Measurements from ENCODE around the gene AFF1. TPM values are rescaled to one million over a fixed set of nuclear protein-coding genes. Genes with fewer than 3 reads are reported as not detected.
A peak's percentile ranks its signal among the peaks of the same experiment; 100 is the strongest.
"Not testable (repeated sequence)": the region's sequence is repeated elsewhere in the genome, so short reads cannot be mapped to it uniquely, and the experiment has no call there.

AFF1 gene
- polyA plus RNA-seq, 4 donors, result 36.9 to 54.1 (median 48.3) TPM

DNA sequence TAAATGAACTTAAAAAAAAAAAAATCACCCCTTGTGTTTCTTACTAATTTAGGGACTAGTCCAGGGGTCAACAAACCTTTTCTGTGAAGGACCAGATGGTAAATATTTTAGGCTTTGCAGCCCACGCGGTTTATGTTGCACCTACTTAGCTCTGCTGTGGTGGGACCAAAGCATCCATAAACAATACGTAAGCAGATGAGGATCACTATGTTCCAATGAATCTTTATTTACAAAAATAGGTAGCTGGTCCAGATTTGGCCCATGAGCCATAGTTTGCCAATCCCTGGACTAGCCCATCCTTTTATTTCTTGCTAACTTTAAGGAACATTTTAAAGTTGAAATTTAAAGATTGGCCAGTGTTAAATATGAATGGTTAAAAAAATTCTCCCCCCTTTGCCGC is 95.3 kb downstream of the AFF1 start:
- DNase-seq (ENCODE audit: low read depth in 4 of 4, low spot score in 2 of 4), result no peak

DNA sequence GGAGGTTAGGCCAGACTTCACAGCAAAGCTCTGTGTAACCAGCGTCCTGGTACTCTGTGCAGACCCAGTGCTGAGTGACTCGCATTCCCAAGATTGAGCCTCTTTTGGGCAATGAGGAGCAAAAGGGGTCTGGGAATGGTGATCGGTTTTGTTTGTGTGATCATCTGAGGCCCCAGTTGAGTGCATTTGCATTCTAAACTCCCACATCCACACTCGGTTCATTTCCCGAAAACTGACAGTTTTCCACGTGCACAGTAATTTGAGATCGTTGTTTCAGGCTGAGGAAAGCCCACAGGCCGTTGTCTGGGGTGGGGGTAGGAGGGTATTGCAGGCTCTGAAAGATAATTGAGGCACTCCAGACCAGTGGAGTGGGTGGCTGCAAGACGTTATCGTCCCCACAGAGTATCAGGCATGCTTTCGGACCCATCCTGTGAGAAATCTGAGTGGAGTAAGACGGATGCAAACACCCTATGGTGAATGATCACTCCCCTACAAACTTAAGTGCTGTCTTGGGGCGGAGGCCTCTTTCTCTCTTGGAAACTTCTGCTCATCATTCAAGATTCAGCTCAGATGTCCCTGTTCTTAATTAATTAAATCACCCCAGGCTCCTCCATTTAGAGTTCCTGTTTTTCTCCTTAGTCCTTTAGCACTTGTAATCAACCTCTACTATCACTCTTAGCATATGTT is 96.1 kb downstream of the AFF1 start:
- no peak for DNase-seq (ENCODE audit: low read depth in 4 of 4, low spot score in 2 of 4)

DNA sequence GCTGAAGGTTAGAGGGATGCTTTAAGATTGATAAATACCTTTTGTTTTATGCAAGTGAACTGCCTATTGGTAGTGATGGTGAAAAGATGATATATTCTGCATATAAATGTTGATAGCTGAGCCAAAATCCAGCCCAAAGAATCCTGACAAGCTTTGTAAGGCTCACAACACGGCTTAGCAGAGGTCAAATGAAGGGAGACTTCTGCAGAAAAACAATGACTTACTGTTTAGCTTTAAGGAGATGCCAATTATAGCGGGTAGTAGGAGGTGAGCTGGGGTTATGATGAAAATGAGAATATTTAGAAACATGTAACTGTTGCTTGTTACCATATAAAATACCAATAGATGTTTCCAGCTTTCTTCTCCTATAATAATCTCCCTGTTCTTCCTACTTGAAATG is 97.1 kb downstream of the AFF1 start:
- DNase-seq (ENCODE audit: low read depth in 4 of 4, low spot score in 2 of 4), result no peak

DNA sequence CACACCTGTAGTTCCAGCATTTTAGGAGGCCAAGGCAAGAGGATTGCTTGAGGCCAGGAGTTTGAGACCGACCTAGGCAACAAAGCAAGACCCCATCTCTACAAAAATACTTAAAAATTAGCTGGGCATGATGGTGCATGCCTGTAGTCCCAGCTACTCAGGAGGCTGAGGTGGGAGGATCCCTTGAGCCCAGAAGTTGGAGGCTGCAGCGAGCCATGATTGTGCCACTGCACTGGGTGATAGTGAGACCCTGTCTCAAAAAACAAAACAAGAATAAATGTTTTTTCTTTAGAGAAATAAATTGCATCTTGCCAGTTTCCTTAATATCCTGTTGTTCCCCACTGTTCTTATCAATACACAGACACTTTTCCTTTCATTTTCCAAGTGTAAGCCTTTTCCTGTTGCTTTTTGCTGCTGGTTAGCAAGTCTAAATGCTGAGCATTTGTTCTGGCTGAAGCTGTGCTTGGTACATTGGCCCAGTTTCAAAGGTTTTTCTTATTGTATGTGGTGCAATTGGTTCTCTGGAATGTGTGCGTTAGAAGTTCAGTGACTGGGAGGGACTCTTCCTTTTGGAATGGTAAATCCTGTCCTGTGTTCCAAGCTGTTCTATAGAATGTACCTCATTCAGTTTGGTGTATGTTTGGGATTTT is 98.2 kb downstream of the AFF1 start:
- DNase-seq (ENCODE audit: low read depth in 4 of 4, low spot score in 2 of 4), result no peak

DNA sequence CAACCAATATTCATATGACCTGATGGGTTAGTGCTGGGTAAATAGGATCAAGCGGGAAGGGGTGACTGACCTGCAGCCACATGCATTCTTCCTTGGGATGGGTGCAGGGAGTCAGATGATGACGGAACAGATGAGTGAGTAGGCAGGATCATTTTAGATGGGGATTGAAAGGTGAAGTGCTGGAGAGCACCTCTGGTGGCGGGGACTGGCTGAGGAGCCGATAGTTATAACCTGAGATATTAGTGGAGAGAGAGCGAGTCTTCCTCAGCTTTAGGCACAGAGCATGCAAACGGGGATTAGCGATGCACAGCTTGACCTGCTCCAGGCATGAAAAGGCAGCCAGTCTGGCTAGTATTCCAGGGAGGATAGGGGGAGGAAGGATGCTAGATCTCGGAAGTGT is 99.1 kb downstream of the AFF1 start:
- no peak for DNase-seq (ENCODE audit: low read depth in 4 of 4, low spot score in 2 of 4)

DNA sequence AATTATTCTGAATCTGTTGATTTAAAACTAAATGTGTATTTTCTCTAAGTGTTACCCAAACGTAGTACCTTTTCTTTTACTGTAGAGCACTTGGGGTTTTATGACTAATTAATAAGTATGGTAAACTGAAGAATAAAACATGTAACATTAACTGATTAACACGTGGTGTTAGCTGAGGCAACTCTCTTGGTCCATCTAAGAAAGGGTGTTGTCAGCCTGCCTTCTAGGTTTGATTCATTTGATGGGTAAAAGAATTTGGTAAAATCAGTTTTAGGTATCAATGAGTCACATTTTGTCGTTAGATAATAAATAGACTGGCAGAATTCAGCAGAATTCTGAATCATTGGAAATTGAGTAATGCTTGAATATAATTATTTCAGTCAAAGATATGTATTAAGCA is 99.7 kb downstream of the AFF1 start:
- no peak for DNase-seq (ENCODE audit: low read depth in 4 of 4, low spot score in 2 of 4)

DNA sequence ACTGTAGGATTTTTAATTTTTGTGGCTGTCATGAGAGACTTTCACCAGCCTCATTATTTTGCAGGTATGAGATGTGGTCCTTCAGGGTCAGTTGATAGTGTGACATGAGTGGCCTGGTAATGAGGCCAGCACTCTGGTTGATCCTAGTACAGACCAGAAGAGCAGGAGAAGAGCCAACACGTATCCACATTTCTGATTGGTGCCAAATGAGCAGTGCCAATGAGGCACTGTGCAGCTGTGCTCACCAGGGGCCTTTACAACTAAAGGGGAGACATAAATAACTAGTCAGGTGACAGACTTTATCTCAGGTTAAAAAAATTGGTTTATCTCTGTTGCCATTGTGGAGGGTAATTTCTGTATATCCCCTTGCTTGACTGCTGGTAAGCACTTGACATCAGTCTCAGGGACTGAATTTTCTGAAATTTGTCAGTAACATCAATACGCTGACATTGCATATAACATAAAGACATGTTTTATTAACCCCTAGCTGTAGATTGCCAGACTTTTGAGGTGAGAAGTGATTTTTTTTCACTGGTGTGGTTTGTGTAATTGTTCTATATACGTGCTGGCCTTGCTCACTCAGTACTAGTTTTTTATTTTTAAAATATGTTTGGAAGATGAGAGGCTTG is 101.2 kb downstream of the AFF1 start:
- no peak for DNase-seq (ENCODE audit: low read depth in 4 of 4, low spot score in 2 of 4)

DNA sequence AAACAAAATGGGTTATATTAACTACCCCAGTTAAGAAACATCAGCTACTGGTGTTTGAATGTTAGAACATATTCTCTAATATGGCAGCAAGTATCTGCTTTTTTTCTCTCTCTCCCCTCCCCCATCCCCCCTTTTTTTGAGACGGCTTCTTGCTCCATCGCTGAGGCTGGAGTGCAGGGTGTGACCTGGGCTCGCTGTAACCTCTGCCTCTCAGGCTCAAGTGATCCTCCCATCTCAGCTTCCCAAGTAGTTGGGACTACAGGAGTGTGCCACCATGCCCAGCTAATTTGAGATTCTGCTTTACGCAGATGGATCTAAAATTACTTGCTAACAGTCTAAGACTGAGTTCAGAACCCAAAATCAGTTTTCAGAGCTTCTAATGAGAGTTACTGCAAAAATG is 101.9 kb downstream of the AFF1 start:
- no peak for DNase-seq (ENCODE audit: low read depth in 4 of 4, low spot score in 2 of 4)

DNA sequence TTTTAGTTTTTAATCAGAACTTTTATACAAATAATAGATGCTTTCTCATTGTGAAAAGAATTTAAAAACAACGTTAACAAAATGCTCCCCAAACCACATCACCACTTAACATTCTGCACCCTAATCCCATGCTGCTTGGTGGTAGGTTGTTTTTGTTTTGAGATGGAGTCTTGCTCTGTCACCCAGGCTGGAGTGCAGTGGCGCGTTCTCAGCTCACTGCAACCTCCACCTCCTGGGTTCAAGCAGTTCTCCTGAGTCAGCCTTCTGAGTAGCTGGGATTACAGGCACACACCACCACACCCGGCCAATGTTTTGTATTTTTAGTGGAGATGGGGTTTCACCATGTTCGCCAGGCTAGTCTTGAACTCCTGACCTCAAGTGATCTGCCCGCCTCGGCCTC is 102.4 kb downstream of the AFF1 start:
- not testable (repeated sequence) for DNase-seq (ENCODE audit: low read depth in 4 of 4, low spot score in 2 of 4)

DNA sequence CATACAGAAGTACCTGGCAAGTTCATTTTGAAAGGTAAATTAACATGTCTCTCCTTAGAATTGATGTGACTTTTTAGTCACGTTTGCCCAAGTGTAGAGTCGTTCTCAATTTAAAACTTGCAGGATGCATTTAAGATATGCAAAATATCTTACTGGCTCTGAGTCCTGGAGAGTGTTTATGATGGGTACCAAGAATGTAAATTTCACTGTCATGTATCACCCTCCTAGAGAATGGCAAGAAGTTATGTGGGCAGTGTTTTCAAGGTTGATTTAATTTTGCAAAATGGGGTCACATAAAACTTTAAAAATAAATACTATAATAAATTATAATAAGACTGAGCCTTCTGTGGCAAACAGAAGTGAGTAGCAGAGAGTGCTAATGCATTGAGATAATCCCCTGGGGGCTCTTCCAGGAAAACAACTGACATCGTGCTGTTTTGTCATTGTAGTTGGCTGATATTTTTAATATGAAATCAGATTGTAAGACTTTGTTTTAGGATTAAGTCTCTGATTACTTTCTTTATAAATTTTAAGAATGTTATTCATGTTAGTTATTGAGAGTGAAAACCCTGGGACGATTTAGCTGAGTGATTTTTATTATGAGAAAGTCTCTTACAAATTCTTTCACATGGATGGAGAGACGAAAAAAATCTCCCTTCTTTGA is 103.0 kb downstream of the AFF1 start:
- DNase-seq (ENCODE audit: low read depth in 4 of 4, low spot score in 2 of 4), result no peak

DNA sequence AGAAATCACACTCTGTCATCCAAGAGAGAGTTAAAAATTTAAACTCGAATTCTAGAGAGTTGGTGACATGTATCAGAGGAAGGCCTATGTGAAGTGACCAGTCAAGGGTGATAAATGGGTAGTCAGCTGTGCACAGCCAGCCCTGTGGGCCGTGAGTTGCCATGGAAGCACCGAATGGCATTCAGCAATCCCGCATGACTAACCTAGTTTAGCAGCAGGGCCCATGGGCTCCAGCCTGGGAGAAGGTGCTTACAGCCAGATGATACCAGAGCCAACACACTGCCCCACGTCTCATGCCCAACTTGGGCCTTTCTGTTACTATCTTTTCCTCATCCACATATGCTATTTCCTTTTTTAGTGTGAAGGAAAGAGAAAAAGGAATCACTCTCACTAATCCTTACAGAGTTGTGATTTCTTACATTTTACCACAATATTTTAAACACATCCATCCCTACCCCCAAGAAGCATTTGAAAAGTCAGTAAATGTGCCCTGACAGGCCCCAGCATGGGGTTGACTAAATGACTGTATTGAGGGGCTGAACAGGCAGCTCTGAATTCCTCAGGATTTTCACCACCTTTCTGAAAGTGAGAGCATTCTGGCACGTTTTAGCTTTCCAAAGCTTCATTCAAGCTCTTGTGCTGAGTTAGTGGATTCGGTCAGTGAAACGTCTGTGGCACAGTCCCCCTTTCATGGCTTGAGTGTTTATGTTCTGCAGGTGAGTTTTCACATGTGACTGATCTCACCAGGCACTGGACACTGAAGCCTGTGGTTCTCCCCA is 104.2 kb downstream of the AFF1 start:
- peak in 1 of 4 donors; percentile 72 for DNase-seq (ENCODE audit: low read depth in 4 of 4, low spot score in 2 of 4)

DNA sequence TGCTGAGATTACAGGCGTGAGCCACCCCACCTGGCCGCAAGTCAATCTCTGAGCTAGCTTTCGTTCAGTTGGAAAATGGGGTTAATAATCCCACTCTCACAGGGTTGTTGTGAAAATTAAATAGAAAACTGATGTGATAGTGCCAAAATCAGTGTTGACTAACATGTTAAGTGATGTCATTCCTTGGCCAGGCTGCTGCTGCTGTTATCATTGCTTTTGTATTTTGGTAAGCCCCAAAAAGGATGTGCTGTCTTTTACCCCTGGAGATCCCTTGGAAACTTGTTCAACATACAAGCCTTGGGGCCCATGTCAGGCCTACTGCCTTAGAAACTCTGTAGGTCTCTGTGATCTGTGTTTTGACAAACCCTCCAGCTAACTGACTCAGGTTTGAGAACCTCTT is 106.3 kb downstream of the AFF1 start:
- DNase-seq (ENCODE audit: low read depth in 4 of 4, low spot score in 2 of 4), result no peak

DNA sequence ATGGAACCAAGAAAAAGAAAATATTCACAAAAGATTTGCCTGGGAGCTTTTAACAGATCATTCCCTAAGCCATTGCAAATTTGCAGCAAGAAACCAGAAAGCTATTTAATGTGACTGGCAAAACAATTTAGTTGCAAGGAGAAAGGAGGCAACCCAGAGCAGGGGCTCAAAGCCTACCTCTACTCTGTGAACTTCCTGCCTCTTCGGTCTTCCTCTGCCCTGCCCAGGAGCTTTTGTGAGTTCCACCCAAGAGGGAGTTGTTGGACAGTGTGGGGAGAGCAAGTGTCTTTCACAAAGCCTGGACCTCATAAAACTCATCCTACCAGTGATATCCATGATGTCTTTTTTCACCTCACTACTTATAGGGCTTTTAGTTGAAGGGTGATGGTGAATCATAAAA is 107.4 kb downstream of the AFF1 start:
- no peak for DNase-seq (ENCODE audit: low read depth in 4 of 4, low spot score in 2 of 4)

DNA sequence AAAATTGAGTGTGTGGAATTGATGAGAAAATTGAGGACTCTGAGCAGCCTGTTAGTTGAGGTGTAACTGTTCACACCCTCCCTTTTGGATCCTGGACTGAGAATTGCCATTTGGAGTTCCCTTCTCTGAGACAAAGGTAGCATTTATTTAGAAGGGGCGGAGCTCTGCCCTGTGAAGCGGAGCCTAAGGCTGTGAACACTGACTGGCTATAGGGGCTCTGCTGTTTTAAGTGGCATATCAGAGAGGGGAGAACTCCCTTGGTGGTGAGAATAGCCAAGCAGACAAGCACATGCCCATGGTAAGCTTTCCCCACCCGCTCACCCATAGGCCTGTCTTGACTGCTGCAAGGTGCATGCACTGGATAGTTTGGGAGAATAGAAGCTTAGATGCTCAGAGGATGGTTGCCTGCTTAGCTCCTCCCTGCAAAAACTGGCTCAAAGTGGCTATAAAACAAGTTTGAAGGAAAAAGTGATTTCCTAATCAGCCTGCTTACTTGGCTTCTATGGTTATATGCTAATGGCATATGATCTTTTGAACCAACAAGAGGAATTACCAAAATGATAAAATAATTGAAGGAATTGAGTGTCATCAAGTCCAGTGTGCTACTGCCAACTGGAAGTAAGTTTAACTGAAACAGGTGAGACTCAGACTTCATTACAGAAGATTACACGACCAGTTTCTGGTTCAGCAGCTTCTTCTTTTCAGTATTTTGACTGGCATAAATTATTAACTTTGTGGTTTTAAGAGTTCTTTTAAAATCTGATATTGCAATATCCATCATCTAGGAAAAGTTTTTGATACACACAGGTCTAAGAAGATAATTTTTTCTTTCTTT is 108.4 kb downstream of the AFF1 start:
- DNase-seq (ENCODE audit: low read depth in 4 of 4, low spot score in 2 of 4), result no peak

DNA sequence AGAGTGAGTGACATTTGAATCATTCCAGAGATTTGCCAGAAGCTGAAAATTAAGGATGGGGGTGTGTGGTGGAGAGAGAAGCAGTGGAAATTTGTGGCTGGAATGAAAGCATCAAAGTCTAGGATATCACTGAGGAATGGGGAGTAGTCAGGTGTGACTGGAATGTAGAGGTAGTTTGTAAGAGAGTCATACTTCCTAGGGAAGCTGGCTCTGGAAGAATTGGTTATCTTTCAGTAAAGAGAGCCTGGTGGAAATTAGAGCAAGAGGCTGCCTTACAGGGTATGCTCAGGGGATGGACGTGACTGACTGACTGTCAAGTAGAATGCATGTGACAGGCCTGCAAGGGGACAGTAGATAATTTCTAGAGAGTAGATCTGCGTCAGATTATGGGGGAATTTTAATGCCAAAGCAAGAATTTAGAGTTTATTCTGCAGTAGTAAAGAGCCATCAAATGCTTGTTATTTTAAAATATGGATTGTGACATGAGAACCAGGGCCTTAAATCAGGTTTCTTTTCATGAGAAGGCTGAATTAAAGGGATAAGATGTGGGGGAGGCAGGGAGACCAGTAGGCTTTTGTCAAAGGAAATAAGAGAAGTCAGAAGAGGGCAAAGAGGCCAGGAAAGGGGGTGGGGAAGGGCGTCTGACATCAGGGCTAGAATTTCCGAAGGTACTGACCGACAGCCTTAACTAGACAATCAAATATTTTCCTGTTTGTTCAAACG is 109.9 kb downstream of the AFF1 start:
- no peak for DNase-seq (ENCODE audit: low read depth in 4 of 4, low spot score in 2 of 4)

DNA sequence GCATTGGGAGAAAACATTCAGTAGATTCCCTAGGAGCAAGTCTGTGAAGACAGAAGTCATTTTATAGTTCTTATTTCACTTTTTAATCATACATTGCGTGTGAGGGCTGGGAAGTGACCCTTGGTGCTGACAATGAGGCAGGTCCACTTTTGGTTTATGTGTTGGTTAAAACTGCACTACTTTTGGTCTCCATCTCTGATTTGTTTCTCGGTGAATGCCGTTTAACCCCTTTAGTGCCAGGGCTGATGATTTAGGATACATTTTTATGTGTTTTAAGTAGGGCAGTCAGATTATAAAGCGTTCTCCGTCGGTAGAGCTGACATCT is 110.4 kb downstream of the AFF1 start:
- DNase-seq (ENCODE audit: low read depth in 4 of 4, low spot score in 2 of 4), result no peak

DNA sequence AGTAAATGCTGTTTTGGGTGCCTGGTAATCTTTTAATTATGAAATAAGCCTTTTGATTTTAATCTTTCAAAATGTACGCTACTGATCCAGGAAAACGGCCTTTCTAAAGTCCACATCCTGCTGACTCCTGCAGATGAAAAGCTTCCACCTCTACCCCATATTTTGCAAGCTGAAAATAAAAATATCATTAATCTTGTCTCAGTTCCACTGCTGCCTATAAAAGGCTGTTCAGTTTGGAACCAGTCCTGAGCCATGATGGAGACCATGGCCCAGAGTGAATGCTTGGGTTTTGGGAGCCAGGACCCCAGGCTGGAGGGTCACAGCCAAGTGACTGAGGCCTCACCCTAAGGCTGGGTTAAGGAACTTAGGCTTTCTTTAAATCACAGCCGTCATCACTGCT is 110.8 kb downstream of the AFF1 start:
- DNase-seq (ENCODE audit: low read depth in 4 of 4, low spot score in 2 of 4), result no peak

DNA sequence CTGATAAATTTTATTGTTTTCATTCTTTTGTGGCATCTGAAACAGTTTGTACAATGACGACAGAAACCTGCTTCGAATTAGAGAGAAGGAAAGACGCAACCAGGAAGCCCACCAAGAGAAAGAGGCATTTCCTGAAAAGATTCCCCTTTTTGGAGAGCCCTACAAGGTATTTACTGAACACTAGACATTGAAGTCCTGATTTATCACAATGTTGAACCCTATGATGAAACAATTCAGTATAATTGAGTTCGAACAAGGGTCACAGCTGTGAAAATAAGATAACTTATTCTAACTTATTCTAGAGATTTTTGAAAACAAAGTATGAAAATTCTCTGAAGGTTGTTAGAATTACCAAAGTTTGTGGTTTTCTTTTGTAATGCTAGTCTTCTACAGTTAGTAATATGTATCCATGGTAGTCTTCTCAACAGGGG is 111.3 kb downstream of the AFF1 start:
- DNase-seq (ENCODE audit: low read depth in 4 of 4, low spot score in 2 of 4), result no peak

DNA sequence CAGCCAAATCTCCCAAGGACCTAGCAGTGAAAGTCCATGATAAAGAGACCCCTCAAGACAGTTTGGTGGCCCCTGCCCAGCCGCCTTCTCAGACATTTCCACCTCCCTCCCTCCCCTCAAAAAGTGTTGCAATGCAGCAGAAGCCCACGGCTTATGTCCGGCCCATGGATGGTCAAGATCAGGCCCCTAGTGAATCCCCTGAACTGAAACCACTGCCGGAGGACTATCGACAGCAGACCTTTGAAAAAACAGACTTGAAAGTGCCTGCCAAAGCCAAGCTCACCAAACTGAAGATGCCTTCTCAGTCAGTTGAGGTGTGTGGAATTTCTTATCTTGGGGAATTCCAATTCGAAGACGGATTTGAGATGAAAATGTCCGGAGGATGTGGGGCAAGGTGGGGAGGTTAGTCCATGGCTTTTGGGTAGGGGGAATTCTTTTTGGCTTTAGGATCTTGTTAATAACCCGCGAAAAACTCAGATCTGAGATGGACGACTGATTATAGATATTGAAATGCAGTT is 112.5 kb downstream of the AFF1 start:
- no peak for DNase-seq (ENCODE audit: low read depth in 4 of 4, low spot score in 2 of 4)
